Measurements from ENCODE around the gene PPARG. TPM values are rescaled to one million over a fixed set of nuclear protein-coding genes. Genes with fewer than 3 reads are reported as not detected.
"Not testable (repeated sequence)": the region's sequence is repeated elsewhere in the genome, so short reads cannot be mapped to it uniquely, and the experiment has no call there.

The PPARG gene
- total RNA-seq, 1 experiment from 2014 or later, result 7.1 TPM

- CTCF ChIA-PET, result interaction anchor here (0.6 to 1.3 kb wide), 2 partner anchors 17 to 133 kb away, joined by 3 read pairs; no protein-coding TSS in a partner anchor
- intact Hi-C loops (cut with micrococcal nuclease), result no loop called here
- no peak for DNase-seq (ENCODE audit: unreplicated experiment)
- no peaks in the 10 kb centered on the region for H3K9me3 Mint-ChIP-seq (ENCODE audit: unreplicated experiment)
- no peaks in the 10 kb centered on the region for H3K4me1 Mint-ChIP-seq (ENCODE audit: insufficient read depth, unreplicated experiment)
- H3K4me3 Mint-ChIP-seq (ENCODE audit: unreplicated experiment), result no peak overlapping the region
- POLR2A ChIA-PET, result no interaction called here
- TF ChIP-seq CTCF (IDR thresholded peaks at IDR 0.05; ENCODE audit: unreplicated experiment), result no peak
- no peaks in the 10 kb centered on the region for H3K36me3 Mint-ChIP-seq (ENCODE audit: insufficient read depth, unreplicated experiment)
- BruUV-seq (replicated peaks), result no TSS peak
- no peak overlapping the region for H3K27ac Mint-ChIP-seq (ENCODE audit: low read depth, unreplicated experiment)
- no peaks in the 10 kb centered on the region for H3K27me3 Mint-ChIP-seq (ENCODE audit: insufficient read depth, unreplicated experiment)
Measured at GRCh38 chr3:12270976-12271375, 17.9 kb upstream of the PPARG start.

- no peak overlapping the region for H3K4me3 Mint-ChIP-seq (ENCODE audit: unreplicated experiment)
- ChIA-PET CTCF (interaction anchor here (0.6 kb wide), 2 partner anchors 69 to 138 kb away, joined by 3 to 4 read pairs; no protein-coding TSS in a partner anchor), POLR2A (no interaction called here)
- intact Hi-C loops (cut with micrococcal nuclease), result no loop called here
- no peaks in the 10 kb centered on the region for H3K9me3 Mint-ChIP-seq (ENCODE audit: unreplicated experiment)
- no peaks in the 10 kb centered on the region for H3K4me1 Mint-ChIP-seq (ENCODE audit: insufficient read depth, unreplicated experiment)
- no peak for DNase-seq (ENCODE audit: unreplicated experiment)
- TF ChIP-seq CTCF (IDR thresholded peaks at IDR 0.05; ENCODE audit: unreplicated experiment), result no peak
- no peaks in the 10 kb centered on the region for H3K27me3 Mint-ChIP-seq (ENCODE audit: insufficient read depth, unreplicated experiment)
- H3K36me3 Mint-ChIP-seq (ENCODE audit: insufficient read depth, unreplicated experiment), result no peaks in the 10 kb centered on the region
- no peak overlapping the region for H3K27ac Mint-ChIP-seq (ENCODE audit: low read depth, unreplicated experiment)
- BruUV-seq (replicated peaks), result no TSS peak
Measured at GRCh38 chr3:12273045-12273695, 15.7 kb upstream of the PPARG start.

- H3K27ac Mint-ChIP-seq (ENCODE audit: low read depth, unreplicated experiment), result no peak overlapping the region
- intact Hi-C loops (cut with micrococcal nuclease), result no loop called here
Measured at GRCh38 chr3:12275974-12276650, 12.8 kb upstream of the PPARG start.

GRCh38 chr3:12276827-12277226 lies 12.0 kb upstream of the PPARG start:
- POLR2A ChIA-PET; H3K4me1 Mint-ChIP-seq (ENCODE audit: insufficient read depth, unreplicated experiment); H3K9me3 Mint-ChIP-seq (ENCODE audit: unreplicated experiment); intact Hi-C loops (cut with micrococcal nuclease); CTCF ChIA-PET; H3K4me3 Mint-ChIP-seq (ENCODE audit: unreplicated experiment); DNase-seq (ENCODE audit: unreplicated experiment); BruUV-seq (replicated peaks); H3K36me3 Mint-ChIP-seq (ENCODE audit: insufficient read depth, unreplicated experiment); H3K27ac Mint-ChIP-seq (ENCODE audit: low read depth, unreplicated experiment); H3K27me3 Mint-ChIP-seq (ENCODE audit: insufficient read depth, unreplicated experiment): not testable (repeated sequence)

More at GRCh38 chr3:12275974-12276650, 12.8 kb upstream of the PPARG start:
- H3K36me3 Mint-ChIP-seq (ENCODE audit: insufficient read depth, unreplicated experiment), result no peaks in the 10 kb centered on the region
- no peaks in the 10 kb centered on the region for H3K27me3 Mint-ChIP-seq (ENCODE audit: insufficient read depth, unreplicated experiment)
- no peak for DNase-seq (ENCODE audit: unreplicated experiment)
- no TSS peak for BruUV-seq (replicated peaks)
- H3K9me3 Mint-ChIP-seq (ENCODE audit: unreplicated experiment), result no peaks in the 10 kb centered on the region
- TF ChIP-seq CTCF (IDR thresholded peaks at IDR 0.05; ENCODE audit: unreplicated experiment), result no peak
- no peaks in the 10 kb centered on the region for H3K4me1 Mint-ChIP-seq (ENCODE audit: insufficient read depth, unreplicated experiment)
- CTCF ChIA-PET, result interaction anchor here (0.7 kb wide), 1 partner anchor 96 kb away, joined by 3 read pairs; no protein-coding TSS in a partner anchor
- POLR2A ChIA-PET, result interaction anchor here (0.7 kb wide), 1 partner anchor 114 kb away, joined by 3 read pairs; no protein-coding TSS in a partner anchor
- H3K4me3 Mint-ChIP-seq (ENCODE audit: unreplicated experiment), result no peak overlapping the region

Data from MCF 10A (cell line).